22Rv1 (cell line): ENCODE data around the gene RILPL2.
"Not testable (repeated sequence)": the region's sequence is repeated elsewhere in the genome, so short reads cannot be mapped to it uniquely, and the experiment has no call there.

Experiments used
- H3K27ac ChIP-seq: fragments of 450-650 bp; 2 replicates; pipeline ENCODE4 v1.5.1; 2017
- ZFX ChIP-seq: fragments of 450-650 bp; IDR thresholded peaks from 2 replicates; pipeline ENCODE4 v1.6.1; 2017; ENCODE audit warnings: antibody characterized with exemption, borderline replicate concordance
- TF ChIP-seq, protein P1 (sequence below): fragments of 450-650 bp; IDR thresholded peaks from 2 replicates; pipeline ENCODE4 v1.5.1; 2017; ENCODE audit warnings: mild to moderate bottlenecking

The RILPL2 gene, protein sequence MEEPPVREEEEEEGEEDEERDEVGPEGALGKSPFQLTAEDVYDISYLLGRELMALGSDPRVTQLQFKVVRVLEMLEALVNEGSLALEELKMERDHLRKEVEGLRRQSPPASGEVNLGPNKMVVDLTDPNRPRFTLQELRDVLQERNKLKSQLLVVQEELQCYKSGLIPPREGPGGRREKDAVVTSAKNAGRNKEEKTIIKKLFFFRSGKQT

GRCh38 chr12:123436017-123436964 lies at the start of gene RILPL2:
Gene RILPL2, minus strand, starts transcription at chr12:123436684. Its CDS starts 264 bp downstream, at chr12:123436420.
- no peak for TF ChIP-seq ZFX
- TF ChIP-seq, protein P1, sequence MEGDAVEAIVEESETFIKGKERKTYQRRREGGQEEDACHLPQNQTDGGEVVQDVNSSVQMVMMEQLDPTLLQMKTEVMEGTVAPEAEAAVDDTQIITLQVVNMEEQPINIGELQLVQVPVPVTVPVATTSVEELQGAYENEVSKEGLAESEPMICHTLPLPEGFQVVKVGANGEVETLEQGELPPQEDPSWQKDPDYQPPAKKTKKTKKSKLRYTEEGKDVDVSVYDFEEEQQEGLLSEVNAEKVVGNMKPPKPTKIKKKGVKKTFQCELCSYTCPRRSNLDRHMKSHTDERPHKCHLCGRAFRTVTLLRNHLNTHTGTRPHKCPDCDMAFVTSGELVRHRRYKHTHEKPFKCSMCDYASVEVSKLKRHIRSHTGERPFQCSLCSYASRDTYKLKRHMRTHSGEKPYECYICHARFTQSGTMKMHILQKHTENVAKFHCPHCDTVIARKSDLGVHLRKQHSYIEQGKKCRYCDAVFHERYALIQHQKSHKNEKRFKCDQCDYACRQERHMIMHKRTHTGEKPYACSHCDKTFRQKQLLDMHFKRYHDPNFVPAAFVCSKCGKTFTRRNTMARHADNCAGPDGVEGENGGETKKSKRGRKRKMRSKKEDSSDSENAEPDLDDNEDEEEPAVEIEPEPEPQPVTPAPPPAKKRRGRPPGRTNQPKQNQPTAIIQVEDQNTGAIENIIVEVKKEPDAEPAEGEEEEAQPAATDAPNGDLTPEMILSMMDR = 0 out of 2 replicates have a peak, but pooled peaks have one; percentile 2
- peak within 1 kb of the TSS; percentile 11; the same call in 1 of the 2 replicates for H3K27ac ChIP-seq

DNA sequence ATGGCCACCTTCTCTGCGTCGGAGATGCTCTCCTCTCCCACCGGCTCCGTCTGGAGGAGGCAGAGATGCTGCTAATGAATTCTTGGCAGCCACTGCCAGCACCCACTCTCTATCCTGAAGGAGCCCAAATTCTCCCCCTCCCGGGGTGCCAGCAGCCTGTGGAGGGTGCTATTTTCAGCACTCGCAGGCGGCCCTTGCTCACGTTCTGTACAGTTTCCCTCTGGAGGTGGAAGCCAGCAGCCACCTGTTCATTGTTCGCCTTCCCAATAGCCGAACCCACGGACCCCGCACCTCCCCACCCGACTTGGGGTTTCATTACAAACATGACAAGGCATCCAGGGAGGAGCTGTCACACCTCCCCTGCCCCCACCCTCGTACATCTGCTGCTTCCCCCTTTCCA lies 49.3 kb upstream of the RILPL2 start:
- H3K27ac ChIP-seq = no peak overlapping the region
- TF ChIP-seq ZFX = no peak
- TF ChIP-seq, protein P1 = no peak

DNA sequence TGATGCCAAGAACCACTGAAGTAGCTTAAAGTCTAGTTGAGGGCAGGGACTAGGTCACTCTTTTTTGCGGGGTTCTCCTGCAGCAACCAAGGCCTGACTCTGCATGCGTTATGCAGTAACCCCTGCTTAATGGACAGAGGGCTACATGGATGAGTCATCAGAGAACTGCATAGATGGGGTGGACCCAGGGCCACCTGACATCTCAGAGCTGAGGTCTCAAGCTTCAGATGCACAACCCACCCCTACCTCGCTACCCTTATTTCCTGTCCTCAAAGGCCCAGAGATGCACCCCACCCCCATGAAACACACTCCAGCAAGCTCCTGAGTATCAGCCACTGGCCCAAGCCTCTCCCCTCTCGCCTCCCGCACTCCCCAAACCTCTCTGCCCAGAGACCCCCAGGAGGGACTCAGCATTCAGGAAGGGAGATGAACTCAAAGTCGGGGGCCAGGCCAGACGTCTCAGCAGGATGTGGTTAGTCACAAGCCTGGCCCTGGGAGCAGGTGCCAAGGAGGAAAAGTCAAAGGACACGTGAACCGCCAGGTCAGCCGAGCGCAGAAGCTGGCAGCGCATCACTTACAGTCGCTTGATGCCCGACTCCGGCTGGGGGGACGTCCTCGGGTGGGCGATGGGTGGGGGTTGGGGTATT lies 47.2 kb upstream of the RILPL2 start:
- H3K27ac ChIP-seq = no peak overlapping the region
- no peak for TF ChIP-seq ZFX
- TF ChIP-seq, protein P1 = no peak

- no peak overlapping the region for H3K27ac ChIP-seq
- no peak for TF ChIP-seq ZFX
- TF ChIP-seq, protein P1 = no peak
These were observed 46.4 kb upstream of the RILPL2 start for GRCh38 chr12:123482876-123483275.

GRCh38 chr12:123481251-123481650 lies 44.8 kb upstream of the RILPL2 start:
- H3K27ac ChIP-seq = not testable (repeated sequence)

DNA sequence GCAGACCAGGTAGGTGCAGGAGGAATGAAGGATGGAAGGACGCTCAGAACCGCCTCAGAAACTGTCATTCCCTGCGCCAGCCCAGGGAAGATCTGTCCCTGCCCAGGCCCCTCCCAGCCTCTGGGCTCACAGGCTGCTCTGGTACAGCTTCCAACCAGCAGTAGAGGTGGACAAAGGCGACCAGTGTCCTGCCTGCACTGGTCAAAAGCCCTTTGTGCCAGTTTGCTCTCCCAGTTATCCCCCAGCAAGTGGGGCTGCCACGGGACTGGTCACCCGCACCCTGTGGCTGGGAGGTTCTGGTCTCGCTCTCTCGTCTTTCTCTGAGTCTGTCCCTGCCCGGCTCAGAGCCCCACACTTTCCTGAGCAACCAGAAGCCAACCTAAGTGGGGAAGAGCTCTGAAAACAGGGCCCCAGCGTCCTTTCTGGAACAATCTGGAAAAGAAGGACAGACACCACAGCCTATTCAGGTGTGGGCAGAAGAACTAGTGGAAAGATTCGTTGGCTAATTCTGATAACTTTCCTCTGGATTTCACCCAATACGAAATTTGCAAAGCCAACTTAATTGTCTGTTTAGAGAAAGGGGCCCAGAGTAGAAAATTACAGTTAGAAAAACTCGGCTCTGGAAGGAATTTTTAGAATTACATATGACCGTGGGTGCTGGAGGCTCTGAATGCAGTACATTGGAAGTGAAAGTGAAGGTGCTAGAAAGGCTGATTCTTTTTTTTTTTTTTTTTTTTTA lies 43.1 kb upstream of the RILPL2 start:
- no peak overlapping the region for H3K27ac ChIP-seq
- TF ChIP-seq, protein P1 = no peak

DNA sequence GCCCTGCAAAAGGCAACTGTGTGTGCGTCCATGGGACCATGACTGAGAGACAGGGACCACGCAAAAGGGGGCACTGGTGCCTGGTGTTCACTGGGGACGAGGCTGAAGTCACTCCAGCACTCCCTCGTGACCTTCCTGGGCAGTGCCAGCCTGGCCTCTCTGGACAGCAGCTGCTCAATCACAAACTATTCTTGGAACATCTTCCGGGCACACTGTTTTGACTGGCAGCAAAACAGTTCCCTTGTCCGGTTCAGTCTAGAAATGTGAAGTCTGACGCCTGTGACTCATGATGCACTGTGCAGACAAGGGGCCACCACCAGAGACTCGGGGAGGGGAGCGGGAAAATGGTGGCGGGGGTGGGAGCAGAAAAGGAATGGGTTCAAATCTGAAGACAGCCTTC lies 42.3 kb upstream of the RILPL2 start:
- no peak overlapping the region for H3K27ac ChIP-seq

More for the DNA sequence above, 42.3 kb upstream of the RILPL2 start:
- TF ChIP-seq, protein P1 = no peak
- TF ChIP-seq ZFX = no peak
